Endometrial microvascular endothelial cells (primary cell): Measurements from ENCODE around the gene SPACA4. TPM values are rescaled to one million over a fixed set of nuclear protein-coding genes. Genes with fewer than 3 reads are reported as not detected.

ENCODE experiments used
- in situ Hi-C: cut with HindIII; loops from 2 replicates; pipeline ENCODE4 v1.10.0; 2017; ENCODE audit warnings: low sequenced_read_pairs, low pct_unique_long_range_greater_than_20kb; ENCODE audit errors: inconsistent ontology term
- total RNA-seq: library from RNA; depleted of rRNA; stranded (reverse); fragments of >200 nt; gene quantifications from one replicate; pipeline ENCODE4 v1.2.3, GENCODE V29; 2015; ENCODE audit errors: inconsistent ontology term

SPACA4 gene
- total RNA-seq, 1 donor from 2014 or later, result not detected

- in situ Hi-C loops, result no loop called here
Observed at GRCh38 chr19:48638831-48639381, 32.4 kb downstream of the SPACA4 start.

GRCh38 chr19:48639483-48640375 lies 33.2 kb downstream of the SPACA4 start:
- in situ Hi-C loops, result no loop called here

DNA sequence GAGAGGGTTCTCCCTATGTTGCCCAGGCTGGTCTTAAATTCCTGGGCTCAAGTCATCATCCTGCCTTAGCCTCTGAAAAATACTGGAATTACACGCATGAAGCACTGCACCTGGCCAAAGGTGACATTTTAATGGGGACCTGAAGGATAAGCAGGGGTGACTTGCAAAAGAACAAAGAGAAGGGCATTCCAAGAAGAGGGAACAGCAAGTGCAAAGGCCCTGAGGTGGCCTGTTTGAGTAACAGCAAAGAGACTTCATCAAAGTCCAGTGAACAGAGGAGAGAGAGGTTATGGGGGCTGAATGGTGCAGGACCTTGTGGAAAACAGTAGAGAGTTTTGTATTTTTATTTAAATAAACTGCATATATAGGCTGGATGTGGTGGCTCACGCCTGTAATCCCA lies 35.3 kb downstream of the SPACA4 start:
- in situ Hi-C loops, result no loop called here

DNA sequence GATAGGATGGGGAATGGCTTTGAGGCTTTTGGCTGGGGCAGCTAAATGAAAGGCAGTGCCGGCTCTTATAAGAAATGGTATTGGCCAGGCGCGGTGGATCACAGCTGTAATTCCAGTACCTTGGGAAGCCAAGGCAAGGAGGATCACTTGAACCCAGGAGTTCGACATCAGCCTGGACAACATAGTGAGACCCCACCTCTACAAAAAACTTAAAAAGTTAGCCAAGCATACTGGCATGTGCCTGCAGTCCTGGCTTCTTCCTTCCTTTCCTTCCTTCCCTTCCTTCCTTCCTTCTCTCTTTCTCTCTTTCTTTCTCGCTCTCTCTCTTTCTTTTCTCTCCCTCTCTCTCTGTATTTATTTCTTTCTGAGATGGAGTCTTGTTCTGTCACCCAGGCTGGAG lies 36.3 kb downstream of the SPACA4 start:
- in situ Hi-C loops, result no loop called here

DNA sequence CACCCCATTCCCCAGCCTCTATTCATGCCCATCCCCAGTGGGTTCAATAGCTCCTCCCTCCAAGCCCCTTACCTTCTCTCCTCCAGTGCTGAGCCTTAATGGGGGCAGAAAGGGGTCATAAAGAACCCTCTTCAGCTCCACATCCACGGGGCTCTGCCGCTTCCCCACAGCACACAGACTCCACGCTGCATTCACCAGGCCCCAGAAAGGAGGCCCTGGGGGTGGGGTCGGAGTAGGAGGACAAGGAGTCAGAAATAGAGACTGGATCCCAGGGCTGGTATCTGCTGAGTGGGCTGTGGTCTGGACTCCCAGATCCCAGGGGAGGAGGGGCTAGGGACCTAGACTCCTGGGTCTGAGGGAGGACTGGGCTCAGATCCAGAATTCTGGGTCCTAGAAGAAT lies 37.8 kb downstream of the SPACA4 start:
- in situ Hi-C loops, result no loop called here

DNA sequence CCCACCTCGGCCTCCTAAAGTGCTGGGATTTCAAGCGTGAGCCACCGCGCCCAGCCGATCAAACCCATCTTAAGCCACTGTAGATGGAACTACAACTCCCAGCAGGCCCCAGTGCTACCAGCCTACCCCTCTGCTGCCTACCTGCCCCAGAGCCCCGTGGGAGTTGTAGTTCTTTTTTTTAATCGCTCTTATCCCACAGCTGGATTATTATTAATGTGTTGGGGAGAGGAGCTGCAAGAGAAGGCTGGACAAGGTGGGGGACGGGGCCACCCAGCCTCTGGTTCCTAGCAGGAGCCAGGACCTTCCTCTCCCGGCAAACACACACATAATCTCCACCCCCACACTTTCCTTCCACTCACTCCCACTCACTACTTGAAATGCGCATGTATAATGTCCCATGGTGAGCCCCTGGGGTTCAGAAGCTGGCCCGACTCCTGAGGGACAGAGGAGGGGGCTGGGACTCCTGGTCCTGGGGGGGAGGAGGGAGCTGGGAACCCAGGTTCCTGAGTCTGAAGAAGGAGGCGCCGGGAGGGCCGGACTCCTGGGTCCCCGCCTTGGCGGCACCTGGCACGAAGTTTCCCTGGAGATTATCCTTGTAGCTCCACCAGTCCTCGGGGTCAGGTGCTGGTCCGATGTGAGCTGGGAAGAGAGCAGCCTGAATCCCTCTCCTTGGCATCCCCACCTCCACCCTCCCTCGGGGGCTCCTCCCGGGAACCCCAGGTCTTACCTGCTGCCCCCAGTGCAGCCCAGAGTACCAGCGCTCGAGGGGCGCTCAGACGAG lies 38.5 kb downstream of the SPACA4 start:
- in situ Hi-C loops, result no loop called here

DNA sequence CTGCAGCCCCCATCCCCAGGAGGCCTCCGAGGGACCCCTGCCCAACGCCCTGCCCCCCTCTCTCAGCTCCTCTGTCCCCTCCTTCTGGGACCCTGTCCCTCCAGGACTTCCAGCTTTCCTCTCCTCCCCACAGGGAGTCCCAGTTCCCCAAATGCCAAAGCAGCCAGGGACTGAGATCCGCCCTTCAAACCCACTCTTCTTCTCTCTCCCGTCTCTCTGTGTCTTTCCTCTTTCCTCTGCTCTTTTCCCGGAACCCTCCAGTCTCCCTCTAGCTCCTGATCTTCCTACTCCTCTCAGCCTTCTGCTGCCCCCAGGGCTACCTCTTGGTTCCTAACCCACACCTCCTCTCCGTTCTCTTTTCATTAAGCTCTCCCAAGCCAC lies 39.1 kb downstream of the SPACA4 start:
- in situ Hi-C loops, result no loop called here

GRCh38 chr19:48646001-48646721 lies 39.6 kb downstream of the SPACA4 start, which contains the start of gene CA11:
Gene CA11, minus strand, starts transcription at chr19:48646187. Its CDS starts 555 bp downstream, at chr19:48645632.
- in situ Hi-C loops, result no loop called here

DNA sequence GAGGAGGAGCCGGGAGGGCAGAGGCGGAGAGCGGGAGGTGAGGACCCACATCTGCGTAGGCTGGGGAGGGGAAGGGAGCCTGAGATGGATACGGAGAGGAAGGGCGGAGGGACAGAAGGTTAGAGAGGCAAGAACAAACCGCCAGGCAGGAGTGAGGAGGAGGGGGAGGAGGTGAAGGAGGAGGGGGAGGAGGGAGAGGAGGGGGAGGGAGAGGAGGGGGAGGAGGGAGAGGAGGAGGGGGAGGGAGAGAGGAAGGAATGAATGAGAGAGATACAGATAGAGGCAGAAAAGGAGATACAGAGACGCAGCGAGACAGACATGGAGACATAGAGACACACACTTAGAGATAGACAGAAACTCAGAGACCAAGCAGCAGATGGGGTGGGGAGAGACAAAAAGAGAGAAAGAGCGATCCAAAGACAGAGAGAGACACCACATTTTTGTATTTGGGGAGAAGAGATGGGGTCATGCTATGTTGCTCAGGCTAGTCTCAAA lies 40.2 kb downstream of the SPACA4 start:
- in situ Hi-C loops, result no loop called here

DNA sequence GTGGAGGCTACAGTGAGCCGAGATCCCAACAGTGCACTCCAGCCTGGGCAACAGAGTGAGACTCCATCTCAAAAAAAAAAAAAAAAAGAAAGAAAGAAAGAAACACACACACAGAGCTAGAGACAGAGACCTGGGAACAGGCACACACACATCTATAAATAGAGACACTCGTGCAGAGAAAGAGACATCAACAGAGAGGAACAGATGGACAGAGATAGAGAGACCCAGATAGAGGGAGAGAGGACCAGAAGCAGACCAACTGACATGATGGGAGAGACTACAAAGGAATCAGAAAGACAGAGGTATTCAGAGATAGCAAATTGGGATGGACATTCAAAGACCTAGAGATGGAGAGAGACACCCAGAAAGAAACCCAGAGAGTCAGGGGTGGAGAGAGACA lies 41.6 kb downstream of the SPACA4 start:
- in situ Hi-C loops, result no loop called here

DNA sequence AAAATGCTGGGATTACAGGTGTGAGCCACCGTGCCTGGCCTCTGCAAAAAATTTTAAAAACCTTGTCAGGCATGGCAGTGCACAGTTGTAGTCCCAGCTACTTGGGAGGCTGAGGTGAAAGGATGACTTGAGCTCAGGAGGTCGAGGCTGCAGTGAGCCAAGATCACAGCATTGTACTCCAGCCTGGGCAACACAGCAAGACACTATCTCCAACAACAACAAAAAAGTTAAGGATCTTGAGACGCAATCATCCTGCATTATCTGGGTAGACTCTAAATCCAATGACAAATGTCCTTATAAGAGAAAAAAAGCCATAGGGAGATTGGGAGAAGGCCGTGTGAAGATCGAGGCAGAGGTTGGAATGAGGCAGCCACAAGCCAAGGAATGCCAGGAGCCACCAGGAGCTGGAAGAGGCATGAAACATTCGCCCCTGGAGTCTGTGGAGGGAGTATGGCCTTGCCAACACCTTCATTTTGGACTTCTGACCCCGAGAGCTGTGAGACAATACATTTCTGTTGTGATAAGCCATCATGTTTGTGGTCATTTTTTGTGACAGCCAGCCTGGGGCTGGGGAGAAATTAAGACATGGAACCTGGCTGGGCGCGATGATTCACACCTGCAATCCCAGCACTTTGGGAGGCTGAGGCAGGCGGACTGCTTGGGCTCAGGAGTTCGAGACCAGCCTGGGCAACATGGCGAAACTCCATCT lies 44.6 kb downstream of the SPACA4 start:
- in situ Hi-C loops, result no loop called here

DNA sequence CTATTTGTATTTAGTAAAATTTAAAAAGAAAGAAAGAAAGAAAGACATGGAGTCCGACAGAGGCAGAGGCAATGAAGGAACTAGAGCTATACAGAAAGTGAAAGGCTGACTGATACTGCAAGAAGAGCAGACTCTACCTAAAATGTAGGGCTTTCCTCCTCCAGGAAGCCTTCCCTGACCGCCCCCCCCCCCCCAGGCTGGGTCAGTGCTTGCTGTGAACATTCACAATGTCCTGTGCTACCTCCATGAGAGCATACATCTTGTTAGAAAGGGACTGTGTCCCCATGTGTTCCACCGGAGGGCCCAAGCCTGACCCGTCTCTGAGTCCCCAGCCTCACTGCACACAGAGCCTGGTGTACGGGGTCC lies 45.1 kb downstream of the SPACA4 start:
- in situ Hi-C loops, result no loop called here

GRCh38 chr19:48654299-48655059 lies 47.9 kb downstream of the SPACA4 start:
- in situ Hi-C loops, result no loop called here

DNA sequence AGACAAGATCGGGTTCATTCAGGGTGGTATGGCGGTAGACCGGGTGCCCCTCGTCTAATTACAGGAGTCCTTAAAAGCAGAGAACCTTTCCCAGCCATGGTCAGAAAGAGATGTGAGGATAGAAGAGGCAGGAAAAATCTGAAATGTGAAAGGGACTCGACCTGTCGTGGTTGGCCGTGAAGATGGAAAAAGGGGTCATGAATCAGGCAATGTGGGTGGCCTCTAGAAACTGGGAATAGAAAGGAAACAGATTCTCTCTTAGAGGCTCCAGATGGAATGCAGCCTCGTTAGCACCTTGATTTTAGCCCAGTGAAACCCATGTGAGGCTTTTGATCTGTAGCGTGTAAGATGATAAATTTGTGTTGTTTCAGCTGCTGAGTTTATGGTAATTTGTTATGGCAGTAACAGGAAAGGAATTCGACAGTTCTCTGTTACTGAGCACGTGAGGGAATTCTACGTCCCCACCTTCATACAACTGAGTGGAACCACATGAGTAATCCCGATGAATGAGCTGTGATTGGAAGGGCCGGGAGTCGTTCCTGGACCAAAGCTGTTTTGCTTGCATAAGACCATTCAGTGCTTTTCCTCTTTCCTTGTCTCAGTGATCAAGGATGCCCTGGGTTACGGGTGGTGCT lies 50.4 kb downstream of the SPACA4 start:
- in situ Hi-C loops, result no loop called here
